ENCODE data around the gene MCM9. TPM values are rescaled to one million over a fixed set of nuclear protein-coding genes. Genes with fewer than 3 reads are reported as not detected.

The MCM9 gene
- total RNA-seq, 1 experiment from 2014 or later: 18.6 TPM

- Histone ChIP-seq H2AK5ac (ENCODE audit: insufficient read length, low read length) (no peak overlapping the region), H4K5ac (ENCODE audit: insufficient read length, low read depth, low read length) (no peak overlapping the region), H3K9me3 (ENCODE audit: control insufficient read depth, low read depth, low read length) (no peaks in the 10 kb centered on the region), H3K4me1 (ENCODE audit: insufficient read depth, low read length) (no peaks in the 10 kb centered on the region; the same call in 1 of the 2 replicates), H2BK12ac (ENCODE audit: insufficient read length, low read depth, low read length) (no peak overlapping the region), H4K20me1 (ENCODE audit: control insufficient read depth, insufficient read depth, insufficient read length) (no peaks in the 10 kb centered on the region), H2BK20ac (ENCODE audit: low read depth, low read length, poor library complexity, severe bottlenecking) (no peak overlapping the region), H3K79me1 (ENCODE audit: insufficient read depth, low read depth, low read length, poor library complexity, severe bottlenecking) (no peaks in the 10 kb centered on the region), H2AFZ (ENCODE audit: low read length) (no peak overlapping the region), H2BK120ac (ENCODE audit: low read depth, low read length, poor library complexity, severe bottlenecking) (no peak overlapping the region), H4K8ac (replicated peaks; ENCODE audit: insufficient read length, low read depth, low read length) (no peak overlapping the region), H2BK5ac (ENCODE audit: insufficient read length, low read length) (no peak overlapping the region), H3K27me3 (ENCODE audit: insufficient read depth, low read length) (no peaks in the 10 kb centered on the region), H3K14ac (ENCODE audit: insufficient read depth, low read length) (no peak overlapping the region), H3K4ac (ENCODE audit: low read depth, low read length) (no peak overlapping the region), H3K18ac (ENCODE audit: insufficient read length, low read depth, low read length) (no peak overlapping the region), H3K23me2 (ENCODE audit: insufficient read length, low read depth, low read length, poor library complexity, severe bottlenecking) (no peaks in the 10 kb centered on the region), H3K4me2 (ENCODE audit: insufficient read depth, insufficient read length, low read length) (no peak overlapping the region), H3K23ac (ENCODE audit: insufficient read length, low read depth, low read length) (no peak overlapping the region), H3K79me2 (ENCODE audit: insufficient read depth, low read length) (no peaks in the 10 kb centered on the region), H4K91ac (ENCODE audit: insufficient read length, low read depth, low read length) (no peak overlapping the region), H3K27ac (ENCODE audit: insufficient read length, low read depth, low read length) (no peak overlapping the region), H3K9ac (ENCODE audit: extremely low read depth, insufficient read length, low read length) (no peak overlapping the region), H2BK15ac (ENCODE audit: low read depth, low read length) (no peak overlapping the region), H3K56ac (ENCODE audit: insufficient read length, low read depth, low read length) (no peak overlapping the region), H3T11ph (ENCODE audit: low read length) (no peak overlapping the region)
- no CpG with 5 or more reads among the region's 3 CpGs for WGBS (ENCODE audit: extremely low coverage, insufficient read length, low lambda C conversion rate)
- no peak overlapping the region; a peak in 1 of 7 replicates for H3K27ac Mint-ChIP-seq
- H3K4me3 Mint-ChIP-seq: no peak overlapping the region
- peaks cover 7 to 11% of the 10 kb centered on the region in 2 experiments for H3K9me3 Mint-ChIP-seq
- H3K27me3 Mint-ChIP-seq (ENCODE audit: low read depth): no peaks in the 10 kb centered on the region
- peaks cover 10 to 12% of the 10 kb centered on the region in 2 experiments; a peak in 3 of 4 replicates for H3K4me1 Mint-ChIP-seq
- DNase-seq: no peak
- H3K36me3 Mint-ChIP-seq (ENCODE audit: insufficient read depth in 1 of 3, low read depth in 3 of 3): peaks cover 6 to 12% (median 8%) of the 10 kb centered on the region in 3 experiments
- TF ChIP-seq CTCF (conservative IDR thresholded peaks at IDR 0.05): no peak
These were observed 75.4 kb downstream of the MCM9 start for GRCh38 chr6:118859517-118860064.

All from H9 (cell line).